Suprapubic skin (tissue), 4 donors: ENCODE measurements around the gene SPEG.

ENCODE experiments used
- CTCF ChIP-seq, 2 donors: fragments of 200-600 bp in 1 of 2; fragments of 450-650 bp in 1 of 2; sonication (generic) in 1 of 2; IDR thresholded peaks; one replicate each; pipeline ENCODE4 v1.5.1; 2016 to 2019; ENCODE audit warnings: antibody characterized with exemption in 2 of 2, mild to moderate bottlenecking in 1 of 2, moderate library complexity in 1 of 2
- POLR2A ChIP-seq, 2 donors: fragments of 450-650 bp; IDR thresholded peaks; one replicate each; pipeline ENCODE4 v1.6.1; 2017; ENCODE audit warnings: antibody characterized with exemption in 2 of 2, mild to moderate bottlenecking in 2 of 2, moderate library complexity in 2 of 2
- POLR2AphosphoS5 ChIP-seq, 3 donors: sonication (generic); formaldehyde crosslinking; IDR thresholded peaks; one replicate each; pipeline ENCODE4 v1.6.1; 2017; ENCODE audit warnings: antibody characterized with exemption in 3 of 3

DNA sequence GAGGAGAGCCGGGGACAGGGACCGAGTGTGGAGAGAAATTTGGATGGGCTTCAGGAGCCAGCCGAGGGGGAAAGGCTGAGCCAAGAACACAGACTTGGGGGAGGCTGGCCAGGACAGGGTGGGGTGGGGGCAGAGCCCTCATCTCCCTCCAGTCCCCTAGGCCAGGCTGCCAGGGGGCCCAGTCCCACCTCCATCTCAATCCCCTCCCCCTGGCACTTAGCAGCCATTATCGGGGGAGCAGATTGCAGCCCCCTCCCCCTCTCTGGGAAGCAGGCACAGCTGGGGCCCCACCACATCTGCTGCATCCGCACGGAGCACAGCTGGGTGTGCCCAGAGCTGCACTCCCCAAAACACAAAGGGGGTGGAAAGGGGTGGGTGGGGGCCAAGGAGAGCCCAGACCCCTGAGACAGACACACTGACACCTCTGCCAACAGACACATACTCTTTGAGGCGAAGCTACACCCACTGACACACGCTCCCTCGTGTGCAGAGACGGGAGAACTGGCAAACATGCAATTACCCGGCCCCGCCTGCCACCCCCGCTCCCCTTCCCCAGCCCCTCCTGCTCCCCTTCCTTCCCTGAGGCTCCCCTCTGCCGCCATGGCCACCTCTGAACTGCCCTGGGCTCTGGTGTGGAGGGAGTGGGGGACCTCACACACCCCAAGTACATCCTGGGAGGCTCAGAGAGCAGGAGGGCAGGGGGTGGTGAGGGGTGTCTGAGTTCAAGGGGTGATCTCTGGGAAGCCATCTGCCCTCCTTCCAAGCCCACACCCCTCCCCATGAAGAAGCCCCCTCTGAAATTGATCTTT lies 74.5 kb downstream of the SPEG start:
- TF ChIP-seq POLR2A (IDR thresholded peaks at IDR 0.05) (no peak), POLR2AphosphoS5 (IDR thresholded peaks at IDR 0.05) (no peak), CTCF (IDR thresholded peaks at IDR 0.05) (no peak)
